ENCODE measurements around the gene BTBD9. TPM values are rescaled to one million over a fixed set of nuclear protein-coding genes. Genes with fewer than 3 reads are reported as not detected.

Gene BTBD9
- total and polyA plus RNA-seq, 2 donors (not counting 1 experiment from before 2014, with no cell fraction given): 4.1 to 48.9 TPM

GRCh38 chr6:38684904-38685303 lies 45.2 kb upstream of the BTBD9 start:
- H3K27ac Mint-ChIP-seq: no peak overlapping the region
- 100% methylated on average over 3 of the region's 3 CpGs for WGBS (ENCODE audit: insufficient coverage)

DNA sequence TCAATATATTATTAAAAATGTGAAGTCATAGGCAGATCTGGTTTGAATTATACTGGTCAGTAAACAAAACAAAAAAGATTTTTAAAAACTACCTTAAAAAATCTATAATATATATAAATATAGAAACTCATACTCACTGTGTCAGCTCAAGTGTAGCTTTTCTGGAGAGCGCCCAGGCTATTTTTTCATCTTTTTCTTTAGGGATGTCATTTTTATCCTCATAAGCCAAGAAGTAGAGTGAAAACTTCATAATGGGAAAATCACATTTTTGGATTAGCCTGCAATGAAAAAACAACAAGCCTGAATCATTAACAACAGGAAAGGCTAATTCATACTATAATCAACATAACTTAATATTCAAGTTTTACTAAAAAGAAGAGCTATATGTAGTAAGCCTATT lies 44.5 kb upstream of the BTBD9 start:
- WGBS (ENCODE audit: insufficient coverage): no CpG with 5 or more reads among the region's 1 CpG
- ATAC-seq (ENCODE audit: low read depth) (no peak), DNase-seq (no peak)
- ChIA-PET POLR2A (no interaction called here), CTCF (interaction anchor here (1.4 kb wide), 1 partner anchor 12 kb away, joined by 4 read pairs; no protein-coding TSS in a partner anchor)
- peaks cover 33% of the 10 kb centered on the region for H3K4me1 Mint-ChIP-seq
- no peaks in the 10 kb centered on the region for H3K9me3 ChIP-seq (ENCODE audit: control extremely low read depth in 1 of 3, control insufficient read depth in 2 of 3, insufficient read depth in 1 of 3, low read length in 2 of 3)
- H3K27me3 Mint-ChIP-seq: no peaks in the 10 kb centered on the region
- no peaks in the 10 kb centered on the region for H3K9me3 Mint-ChIP-seq (ENCODE audit: insufficient read depth)
- H3K4me3 ChIP-seq (ENCODE audit: control extremely low read depth in 1 of 5, extremely low read depth in 1 of 5, insufficient read depth in 1 of 5, low read depth in 2 of 5, low read length in 4 of 5): no peak overlapping the region
- no peak overlapping the region for H3K27ac Mint-ChIP-seq
- H3K27ac ChIP-seq (ENCODE audit: low read length in 2 of 2): no peak overlapping the region
- no peak for TF ChIP-seq EZH2 (IDR thresholded peaks at IDR 0.05; ENCODE audit: borderline replicate concordance, insufficient read depth, low read depth, low read length, poor library complexity, severe bottlenecking)
- no peaks in the 10 kb centered on the region for H3K27me3 ChIP-seq (replicated peaks in 1 of 4; ENCODE audit: control extremely low read depth in 1 of 4, control insufficient read depth in 3 of 4, insufficient read depth in 4 of 4, low read length in 3 of 4)
- peaks cover 7% of the 10 kb centered on the region for H3K79me2 ChIP-seq (ENCODE audit: control insufficient read depth, insufficient read depth, low read length)
- no peak overlapping the region for H3K4me3 Mint-ChIP-seq
- peaks cover 12% of the 10 kb centered on the region in 2 donors for H3K4me1 ChIP-seq (ENCODE audit: control insufficient read depth in 2 of 2, insufficient read depth in 2 of 2, low read length in 2 of 2)
- no peak overlapping the region for H3K4me2 ChIP-seq (replicated peaks; ENCODE audit: low read depth, low read length, poor library complexity, severe bottlenecking)
- H3K9ac ChIP-seq (ENCODE audit: low read length): no peak overlapping the region
- peaks cover 2 to 25% of the 10 kb centered on the region in 2 experiments for H3K36me3 ChIP-seq (replicated peaks in 1 of 2; ENCODE audit: control extremely low read depth in 1 of 2, control insufficient read depth in 1 of 2, extremely low read depth in 1 of 2, insufficient read depth in 2 of 2, low read length in 1 of 2)
- no peaks in the 10 kb centered on the region for H4K20me1 ChIP-seq (ENCODE audit: control insufficient read depth, insufficient read depth, low read length, poor library complexity, severe bottlenecking)
- no peak overlapping the region for H2AFZ ChIP-seq (ENCODE audit: insufficient read depth, low read depth, low read length, poor library complexity, severe bottlenecking)
- intact Hi-C loops (cut with micrococcal nuclease): no loop called here

More at GRCh38 chr6:38684904-38685303, 45.2 kb upstream of the BTBD9 start:
- intact Hi-C loops (cut with micrococcal nuclease): no loop called here
- Histone ChIP-seq H3K4me2 (replicated peaks; ENCODE audit: low read depth, low read length, poor library complexity, severe bottlenecking) (no peak overlapping the region), H3K79me2 (ENCODE audit: control insufficient read depth, insufficient read depth, low read length) (peaks cover 7% of the 10 kb centered on the region), H3K4me3 (ENCODE audit: control extremely low read depth in 1 of 5, extremely low read depth in 1 of 5, insufficient read depth in 1 of 5, low read depth in 2 of 5, low read length in 4 of 5) (no peak overlapping the region), H3K9ac (ENCODE audit: low read length) (no peak overlapping the region), H3K4me1 (ENCODE audit: control insufficient read depth in 2 of 2, insufficient read depth in 2 of 2, low read length in 2 of 2) (peaks cover 12 to 15% of the 10 kb centered on the region in 2 donors), H3K27me3 (replicated peaks in 1 of 4; ENCODE audit: control extremely low read depth in 1 of 4, control insufficient read depth in 3 of 4, insufficient read depth in 4 of 4, low read length in 3 of 4) (no peaks in the 10 kb centered on the region), H2AFZ (ENCODE audit: insufficient read depth, low read depth, low read length, poor library complexity, severe bottlenecking) (no peak overlapping the region), H4K20me1 (ENCODE audit: control insufficient read depth, insufficient read depth, low read length, poor library complexity, severe bottlenecking) (no peaks in the 10 kb centered on the region), H3K36me3 (replicated peaks in 1 of 2; ENCODE audit: control extremely low read depth in 1 of 2, control insufficient read depth in 1 of 2, extremely low read depth in 1 of 2, insufficient read depth in 2 of 2, low read length in 1 of 2) (peaks cover 2 to 25% of the 10 kb centered on the region in 2 experiments), H3K27ac (ENCODE audit: low read length in 2 of 2) (no peak overlapping the region), H3K9me3 (ENCODE audit: control extremely low read depth in 1 of 3, control insufficient read depth in 2 of 3, insufficient read depth in 1 of 3, low read length in 2 of 3) (no peaks in the 10 kb centered on the region)
- ChIA-PET CTCF (interaction anchor here (1.4 kb wide), 1 partner anchor 12 kb away, joined by 4 read pairs; no protein-coding TSS in a partner anchor), POLR2A (no interaction called here)
- Mint-ChIP-seq H3K9me3 (ENCODE audit: insufficient read depth) (no peaks in the 10 kb centered on the region), H3K27me3 (no peaks in the 10 kb centered on the region), H3K4me3 (no peak overlapping the region), H3K4me1 (peaks cover 36% of the 10 kb centered on the region)
- DNase-seq (no peak), ATAC-seq (ENCODE audit: low read depth) (no peak)
- TF ChIP-seq EZH2 (IDR thresholded peaks at IDR 0.05; ENCODE audit: borderline replicate concordance, insufficient read depth, low read depth, low read length, poor library complexity, severe bottlenecking) (no peak), CTCF (IDR thresholded peaks at IDR 0.05) (no peak)

Measured in B cell (primary cell).